ENCODE results near the gene KRTAP5-3.

- TF ChIP-seq JUN (IDR thresholded peaks at IDR 0.05; ENCODE audit: borderline replicate concordance, insufficient read depth, insufficient read length, low read depth) (peak; percentile 73), POLR2A (IDR thresholded peaks at IDR 0.05; ENCODE audit: low read depth, low read length) (no peak), CTCF (IDR thresholded peaks at IDR 0.05; ENCODE audit: extremely low read depth in 1 of 2, insufficient read depth in 1 of 2, low read depth in 1 of 2, low read length in 2 of 2) (no peak), EZH2 (IDR thresholded peaks at IDR 0.05; ENCODE audit: borderline replicate concordance, low read depth, low read length, severe bottlenecking) (no peak), POLR2AphosphoS5 (IDR thresholded peaks at IDR 0.05; ENCODE audit: insufficient read depth, low read depth, low read length) (no peak)
Observed at GRCh38 chr11:1572197-1573076, 35.8 kb downstream of the KRTAP5-3 start, which contains the start of gene DUSP8.
